ENCODE data around the gene VPS54.

GRCh38 chr2:63861220-63861822 is 157.9 kb downstream of the VPS54 start:
- TF ChIP-seq, protein P1, sequence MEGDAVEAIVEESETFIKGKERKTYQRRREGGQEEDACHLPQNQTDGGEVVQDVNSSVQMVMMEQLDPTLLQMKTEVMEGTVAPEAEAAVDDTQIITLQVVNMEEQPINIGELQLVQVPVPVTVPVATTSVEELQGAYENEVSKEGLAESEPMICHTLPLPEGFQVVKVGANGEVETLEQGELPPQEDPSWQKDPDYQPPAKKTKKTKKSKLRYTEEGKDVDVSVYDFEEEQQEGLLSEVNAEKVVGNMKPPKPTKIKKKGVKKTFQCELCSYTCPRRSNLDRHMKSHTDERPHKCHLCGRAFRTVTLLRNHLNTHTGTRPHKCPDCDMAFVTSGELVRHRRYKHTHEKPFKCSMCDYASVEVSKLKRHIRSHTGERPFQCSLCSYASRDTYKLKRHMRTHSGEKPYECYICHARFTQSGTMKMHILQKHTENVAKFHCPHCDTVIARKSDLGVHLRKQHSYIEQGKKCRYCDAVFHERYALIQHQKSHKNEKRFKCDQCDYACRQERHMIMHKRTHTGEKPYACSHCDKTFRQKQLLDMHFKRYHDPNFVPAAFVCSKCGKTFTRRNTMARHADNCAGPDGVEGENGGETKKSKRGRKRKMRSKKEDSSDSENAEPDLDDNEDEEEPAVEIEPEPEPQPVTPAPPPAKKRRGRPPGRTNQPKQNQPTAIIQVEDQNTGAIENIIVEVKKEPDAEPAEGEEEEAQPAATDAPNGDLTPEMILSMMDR (conservative IDR thresholded peaks at IDR 0.05) = peak; percentile 70
- no peak for TF ChIP-seq EZH2 (IDR thresholded peaks at IDR 0.05; ENCODE audit: low read depth)

Measured in PC-9 (cell line).